GM21381 (cell line): ENCODE data around the gene NFYA.
"Not testable (repeated sequence)": the region's sequence is repeated elsewhere in the genome, so short reads cannot be mapped to it uniquely, and the experiment has no call there.

Source experiments
- ATAC-seq: cut with Tn5 transposase; IDR thresholded peaks from one replicate; pipeline ENCODE4 v1.9.1; 2021; ENCODE audit warnings: mild to moderate bottlenecking, moderate library complexity; ENCODE audit not compliant: unreplicated experiment

NFYA gene

DNA sequence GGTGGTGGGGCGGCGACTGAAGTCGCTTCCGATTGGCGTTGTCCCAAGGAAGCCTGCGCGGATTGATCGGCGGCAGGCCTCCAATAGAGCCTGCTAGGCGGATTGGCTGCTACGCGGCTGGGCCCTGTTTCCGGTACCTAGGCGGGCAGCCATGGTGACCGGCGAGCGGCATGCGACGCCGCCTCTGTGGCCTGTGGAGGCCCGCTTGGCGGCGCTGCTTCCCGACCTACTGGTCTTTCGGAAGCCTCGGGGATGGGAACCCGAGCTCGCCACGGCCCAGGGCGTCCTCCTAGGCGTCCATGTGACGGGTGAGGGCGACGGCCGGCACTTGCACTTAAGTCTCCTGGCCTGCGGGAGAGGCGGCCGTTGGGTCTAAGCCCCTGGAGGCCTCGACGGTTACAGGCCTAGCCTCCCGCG, 28.1 kb downstream of the NFYA start:
- ATAC-seq = no peak

DNA sequence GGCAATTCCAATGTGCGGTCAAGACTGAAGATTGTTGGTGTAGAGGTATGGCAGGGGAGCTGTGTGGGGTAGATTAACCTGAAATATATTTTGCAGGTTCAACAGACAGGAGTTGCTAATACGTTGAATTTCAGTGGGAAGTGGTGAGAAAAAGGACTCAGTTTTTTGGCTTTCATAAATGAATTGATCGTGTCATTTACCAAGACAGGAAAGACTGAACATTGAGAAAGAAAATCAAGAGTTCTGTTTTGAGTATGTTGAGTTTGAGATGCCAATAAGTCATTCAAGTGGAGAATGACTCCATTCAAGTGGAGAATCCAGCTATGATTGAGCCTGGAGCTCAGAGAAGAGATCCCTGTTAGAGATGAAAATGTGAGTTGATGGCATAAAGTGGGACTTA, 31.1 kb downstream of the NFYA start:
- no peak for ATAC-seq

DNA sequence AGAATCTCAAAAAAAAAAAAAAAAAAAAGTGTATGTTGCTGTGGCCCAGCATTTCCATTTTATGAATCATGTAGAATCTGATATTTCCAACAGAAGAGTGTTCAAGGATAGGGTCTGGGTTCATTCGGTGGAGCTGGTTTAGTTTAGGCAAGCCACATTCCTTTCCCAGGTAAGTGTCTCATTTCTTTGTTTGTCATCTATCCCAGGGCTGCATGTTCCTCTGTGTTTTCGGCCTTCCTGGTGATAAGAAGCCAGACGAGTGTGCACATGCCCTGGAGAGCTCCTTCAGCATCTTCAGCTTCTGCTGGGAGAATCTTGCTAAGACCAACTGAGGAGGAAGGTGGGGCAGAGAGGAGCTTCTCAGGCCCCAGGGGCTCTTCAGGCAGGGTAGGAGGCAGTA, 38.2 kb downstream of the NFYA start:
- no peak for ATAC-seq

DNA sequence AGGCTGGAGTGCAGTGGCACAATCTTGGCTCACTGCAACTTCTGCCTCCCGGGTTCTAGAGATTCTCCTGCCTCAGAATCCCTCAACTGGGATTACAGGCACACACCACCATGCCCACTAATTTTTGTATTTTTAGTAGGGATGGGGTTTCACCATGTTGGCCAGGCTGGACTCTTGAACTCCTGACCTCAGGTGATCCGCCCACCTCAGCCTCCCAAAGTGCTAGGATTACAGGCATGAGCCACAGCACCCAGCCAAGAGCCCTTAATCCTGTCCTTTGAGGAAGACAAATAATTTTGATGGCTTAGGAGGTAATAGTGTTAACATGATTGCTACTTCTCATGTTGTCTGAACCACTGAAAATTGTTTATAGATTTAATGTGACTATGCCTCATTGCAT, 42.3 kb downstream of the NFYA start:
- ATAC-seq = not testable (repeated sequence)

DNA sequence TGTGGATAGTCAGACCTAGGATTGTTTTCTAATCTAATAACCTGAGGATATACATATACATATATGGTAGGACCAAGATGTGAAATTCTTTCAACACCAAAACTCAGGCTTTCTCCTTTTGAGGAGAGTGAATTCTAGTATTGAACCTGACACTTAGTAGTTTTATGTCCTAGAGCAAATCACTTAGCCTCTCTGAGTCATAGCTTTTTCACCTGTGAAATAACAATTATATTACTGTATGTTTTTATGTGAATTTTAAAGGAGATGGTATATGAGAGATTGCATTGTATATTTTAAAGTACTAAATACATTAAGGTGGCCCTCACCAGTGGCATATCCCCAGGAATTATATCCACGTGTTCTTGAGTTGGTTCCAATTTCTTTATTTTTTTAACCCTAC, 46.7 kb downstream of the NFYA start:
- ATAC-seq = no peak

DNA sequence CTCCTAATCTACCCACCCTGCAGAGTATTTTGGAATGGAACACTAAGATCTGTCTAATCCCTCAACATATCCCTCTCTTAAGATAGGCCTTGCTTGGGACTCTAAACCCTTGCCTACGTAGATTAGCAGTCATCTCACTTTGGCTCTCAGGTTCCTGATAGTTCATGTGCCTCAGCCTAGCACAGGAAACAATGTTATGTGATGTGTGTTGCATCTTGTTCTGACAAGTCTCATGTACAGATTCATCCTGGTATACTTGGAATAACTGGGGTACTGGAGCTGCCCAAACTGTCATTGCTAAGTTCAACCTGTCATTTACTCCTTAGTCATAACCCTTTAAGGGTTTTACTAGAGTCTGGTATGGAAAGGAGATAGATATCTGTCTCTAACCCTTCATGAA, 47.3 kb downstream of the NFYA start:
- no peak for ATAC-seq

- ATAC-seq = no peak
Measured at GRCh38 chr6:41122373-41122772, 49.6 kb downstream of the NFYA start.

- ATAC-seq = no peak
Measured at GRCh38 chr6:41122918-41123317, 50.1 kb downstream of the NFYA start.

GRCh38 chr6:41125282-41125681, 52.5 kb downstream of the NFYA start:
- no peak for ATAC-seq

GRCh38 chr6:41132254-41132653, 59.5 kb downstream of the NFYA start:
- ATAC-seq = no peak

GRCh38 chr6:41135062-41135832, 62.5 kb downstream of the NFYA start:
- ATAC-seq = no peak

- ATAC-seq = no peak
Measured at GRCh38 chr6:41136911-41137310, 64.1 kb downstream of the NFYA start.

DNA sequence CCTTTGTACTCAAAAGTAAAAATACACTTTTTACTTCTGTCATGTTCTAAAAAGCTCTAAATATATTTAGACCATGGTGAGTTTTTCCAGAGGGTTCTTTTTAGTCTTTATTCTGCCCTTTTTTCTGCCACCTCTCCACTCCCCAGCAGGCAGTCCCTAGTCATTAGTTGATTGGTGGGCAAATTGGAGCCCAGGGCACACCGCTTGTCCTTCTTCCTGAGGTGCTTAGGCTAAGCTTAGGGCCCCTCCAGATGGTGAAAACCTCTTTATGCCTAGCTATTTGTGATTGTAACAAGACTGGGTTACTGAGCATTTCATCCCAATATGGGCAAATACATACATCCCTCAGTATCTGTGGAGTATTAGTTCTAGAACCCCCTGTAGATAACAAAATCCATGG, 75.1 kb downstream of the NFYA start:
- ATAC-seq = no peak
